GM23338 (cell line): ENCODE results near the gene ARHGEF3. TPM values are rescaled to one million over a fixed set of nuclear protein-coding genes. Genes with fewer than 3 reads are reported as not detected.

Source experiments
- ATAC-seq: fragments of 200-7000 bp; cut with Tn5 transposase; 3 replicates; pipeline ENCODE4 v1.9.1; 2020
- DNase-seq: peaks from one replicate; pipeline ENCODE4 v3.0.0-alpha.2; 2015; ENCODE audit warnings: low spot score
- H2AFZ ChIP-seq: fragments of 200-600 bp; sonication (generic); 2 replicates; pipeline ENCODE4 v1.8.0; 2016; ENCODE audit warnings: antibody characterized with exemption, mild to moderate bottlenecking, moderate library complexity
- H3F3A ChIP-seq: fragments of 200-600 bp; sonication (generic); replicated peaks from 2 replicates; pipeline ENCODE4 v1.8.0; 2017; ENCODE audit warnings: antibody characterized with exemption, mixed run types, low read depth
- H3K27ac ChIP-seq: fragments of 200-600 bp; sonication (generic); 2 replicates; pipeline ENCODE4 v1.6.1; 2016; ENCODE audit warnings: low read depth
- H3K27me3 ChIP-seq: fragments of 200-600 bp; sonication (generic); 2 replicates; pipeline ENCODE4 v1.8.0; 2016; ENCODE audit warnings: mild to moderate bottlenecking, mixed run types, moderate library complexity; ENCODE audit not compliant: insufficient read depth
- H3K36me3 ChIP-seq: fragments of 200-600 bp; sonication (generic); 2 replicates; pipeline ENCODE4 v1.8.0; 2016; ENCODE audit warnings: mild to moderate bottlenecking; ENCODE audit not compliant: insufficient read depth
- H3K4me1 ChIP-seq: fragments of 200-600 bp; sonication (generic); 2 replicates; pipeline ENCODE4 v1.8.0; 2016; ENCODE audit warnings: mild to moderate bottlenecking, moderate library complexity; ENCODE audit not compliant: insufficient read depth
- H3K4me2 ChIP-seq: fragments of 200-600 bp; sonication (generic); 2 replicates; pipeline ENCODE4 v1.7.1; 2017; ENCODE audit warnings: mixed run types
- H3K4me3 ChIP-seq: fragments of 200-600 bp; sonication (generic); 2 replicates; pipeline ENCODE4 v1.6.1; 2016; ENCODE audit warnings: mixed run types
- H3K79me2 ChIP-seq: fragments of 200-600 bp; sonication (generic); replicated peaks from 2 replicates; pipeline ENCODE4 v1.8.0; 2017; ENCODE audit warnings: mild to moderate bottlenecking; ENCODE audit not compliant: insufficient read depth
- H3K9me2 ChIP-seq: fragments of 200-600 bp; sonication (generic); 2 replicates; pipeline ENCODE4 v1.8.0; 2017; ENCODE audit not compliant: insufficient read depth
- H4K20me1 ChIP-seq: fragments of 200-600 bp; sonication (generic); replicated peaks from 2 replicates; pipeline ENCODE4 v1.8.0; 2017; ENCODE audit warnings: mild to moderate bottlenecking; ENCODE audit not compliant: insufficient read depth
- H3K27ac Mint-ChIP-seq: 2 replicates; pipeline ENCODE4 v1.8.0; 2020; ENCODE audit warnings: inconsistent platforms, mild to moderate bottlenecking, moderate library complexity, mixed read lengths
- H3K27me3 Mint-ChIP-seq: 3 replicates; pipeline ENCODE4 v1.8.0; 2022; ENCODE audit warnings: low read depth, mild to moderate bottlenecking, moderate library complexity, mixed read lengths, inconsistent platforms; ENCODE audit not compliant: insufficient read depth, poor library complexity
- H3K36me3 Mint-ChIP-seq: 3 replicates; pipeline ENCODE4 v1.8.0; 2021; ENCODE audit warnings: low read depth, mild to moderate bottlenecking, inconsistent platforms, moderate library complexity, mixed read lengths
- H3K4me1 Mint-ChIP-seq: 3 replicates; pipeline ENCODE4 v1.8.0; 2020; ENCODE audit warnings: mild to moderate bottlenecking, inconsistent platforms, mixed read lengths
- H3K4me3 Mint-ChIP-seq: 3 replicates; pipeline ENCODE4 v1.8.0; 2021; ENCODE audit warnings: moderate library complexity, mild to moderate bottlenecking, inconsistent platforms, mixed read lengths
- H3K9me3 Mint-ChIP-seq: 3 replicates; pipeline ENCODE4 v1.8.0; 2020; ENCODE audit warnings: moderate library complexity, mild to moderate bottlenecking, inconsistent platforms, mixed read lengths
- CREB1 ChIP-seq: fragments of 250-450 bp; sonication (Bioruptor Pico); IDR thresholded peaks from 2 replicates; pipeline ENCODE4 v1.5.0; 2020; ENCODE audit warnings: low read depth, mild to moderate bottlenecking, moderate library complexity
- EZH2 ChIP-seq: fragments of 200-600 bp; sonication (generic); IDR thresholded peaks from one replicate; pipeline ENCODE4 v1.8.0; 2017; ENCODE audit warnings: antibody characterized with exemption, mild to moderate bottlenecking, low read depth; ENCODE audit not compliant: unreplicated experiment
- EZH2phosphoT487 ChIP-seq: fragments of 200-600 bp; sonication (generic); IDR thresholded peaks from one replicate; pipeline ENCODE4 v1.8.1; 2018; ENCODE audit warnings: antibody characterized with exemption; ENCODE audit not compliant: unreplicated experiment
- JUNB ChIP-seq: IDR thresholded peaks from one replicate; pipeline ENCODE4 v1.6.1; 2016; ENCODE audit warnings: antibody characterized with exemption; ENCODE audit not compliant: unreplicated experiment
- NANOG ChIP-seq: IDR thresholded peaks from 2 replicates; pipeline ENCODE4 v1.6.1; 2016; ENCODE audit warnings: antibody characterized with exemption, borderline replicate concordance
- POLR2AphosphoS5 ChIP-seq: IDR thresholded peaks from 2 replicates; pipeline ENCODE4 v1.6.1; 2016; ENCODE audit warnings: antibody characterized with exemption, low read depth
- STAT1 ChIP-seq: IDR thresholded peaks from one replicate; pipeline ENCODE4 v1.6.1; 2016; ENCODE audit warnings: antibody characterized with exemption; ENCODE audit not compliant: unreplicated experiment
- ZNF114 ChIP-seq: fragments of 250-450 bp; sonication (Bioruptor Pico); IDR thresholded peaks from 2 replicates; pipeline ENCODE4 v1.5.0; 2020; ENCODE audit warnings: mild to moderate bottlenecking, moderate library complexity
- ZNF331 ChIP-seq: fragments of 250-450 bp; sonication (Bioruptor Pico); IDR thresholded peaks from 2 replicates; pipeline ENCODE4 v1.5.0; 2020; ENCODE audit warnings: low read depth, mild to moderate bottlenecking, moderate library complexity
- polyA plus RNA-seq: library from polyadenylated mRNA; unstranded; fragments of >200 nt; fragmentation: Nextera tagmentation; extraction: Ambion mirVana; gene quantifications from 2 replicates; pipeline ENCODE4 v1.2.1, GENCODE V29; 2016
- total RNA-seq: library from RNA; depleted of rRNA; stranded (reverse); fragments of >200 nt; shearing (Covaris generic); gene quantifications from 2 replicates; pipeline ENCODE4 v1.2.3, GENCODE V29; 2014
- TF ChIP-seq, protein P1 (sequence below), 2 experiments: fragments of 200-600 bp in 1 of 2; sonication (generic) in 1 of 2; conservative IDR thresholded peaks; 2 replicates each; pipeline versions ENCODE4 v1.5.1 to v1.6.1; 2016 to 2017; ENCODE audit warnings: antibody characterized with exemption in 2 of 2, low read depth in 2 of 2, mild to moderate bottlenecking in 2 of 2, moderate library complexity in 1 of 2
- TF ChIP-seq, protein P2 (sequence below): IDR thresholded peaks from 2 replicates; pipeline ENCODE4 v1.6.1; 2016; ENCODE audit warnings: antibody characterized with exemption
- TF ChIP-seq, protein P3 (sequence below): IDR thresholded peaks from one replicate; pipeline ENCODE4 v1.6.1; 2018; ENCODE audit warnings: antibody characterized with exemption; ENCODE audit not compliant: unreplicated experiment
- TF ChIP-seq, protein P4 (sequence below): fragments of 250-450 bp; sonication (Bioruptor Pico); IDR thresholded peaks from 2 replicates; pipeline ENCODE4 v1.5.0; 2020; ENCODE audit warnings: mild to moderate bottlenecking, moderate library complexity

The ARHGEF3 gene
- total and polyA plus RNA-seq, 2 experiments from 2014 or later: 5.0 to 5.1 TPM

DNA sequence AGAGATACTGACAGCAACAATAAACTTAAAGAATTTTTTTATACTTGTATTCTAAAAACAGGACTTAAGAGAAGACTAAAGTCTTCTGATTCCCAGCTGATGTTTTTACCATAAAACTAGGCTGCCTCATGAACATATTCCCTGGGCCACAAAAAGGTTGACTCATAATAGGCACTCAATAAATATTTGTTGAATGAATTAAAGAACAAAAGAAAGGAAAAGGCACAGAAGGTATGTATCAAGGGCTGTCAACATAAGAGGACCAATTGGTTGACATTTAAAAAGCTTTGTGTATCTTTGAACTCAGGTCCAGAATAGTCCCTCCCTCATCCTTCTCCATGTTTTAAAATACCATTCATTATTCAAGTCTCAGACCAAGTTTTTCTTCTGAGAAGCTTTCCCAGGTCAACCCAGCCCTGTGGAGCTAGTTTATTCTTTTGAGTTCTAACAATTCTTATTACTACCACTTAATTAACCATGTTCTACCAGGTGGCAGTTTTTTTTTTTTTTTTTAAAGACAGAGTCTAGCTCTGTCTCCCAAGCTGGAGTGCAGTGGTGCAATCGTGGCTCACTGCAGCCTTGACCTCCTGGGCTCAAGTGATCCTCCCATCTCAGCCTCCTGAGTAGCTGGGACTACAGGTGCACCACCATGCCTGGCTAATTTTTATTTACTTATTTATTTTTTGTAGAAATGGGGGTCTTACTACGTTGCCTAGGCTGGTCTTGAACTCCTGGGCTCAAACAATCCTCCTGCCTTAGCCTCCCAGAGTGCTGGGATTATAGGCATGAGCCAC lies 17.5 kb upstream of the ARHGEF3 start:
- Histone ChIP-seq H3F3A (no peaks in the 10 kb centered on the region), H3K79me2 (no peaks in the 10 kb centered on the region), H2AFZ (no peak overlapping the region), H3K4me3 (no peak overlapping the region), H3K9me2 (no peaks in the 10 kb centered on the region), H3K4me1 (peaks cover 15% of the 10 kb centered on the region), H3K27ac (no peak overlapping the region), H3K4me2 (no peak overlapping the region), H4K20me1 (no peaks in the 10 kb centered on the region), H3K27me3 (no peaks in the 10 kb centered on the region), H3K36me3 (no peaks in the 10 kb centered on the region)
- no peak for ATAC-seq
- no peak for TF ChIP-seq STAT1
- TF ChIP-seq NANOG: no peak
- no peak for TF ChIP-seq CREB1
- no peak for TF ChIP-seq EZH2
- TF ChIP-seq EZH2phosphoT487: no peak
- TF ChIP-seq, protein P1, sequence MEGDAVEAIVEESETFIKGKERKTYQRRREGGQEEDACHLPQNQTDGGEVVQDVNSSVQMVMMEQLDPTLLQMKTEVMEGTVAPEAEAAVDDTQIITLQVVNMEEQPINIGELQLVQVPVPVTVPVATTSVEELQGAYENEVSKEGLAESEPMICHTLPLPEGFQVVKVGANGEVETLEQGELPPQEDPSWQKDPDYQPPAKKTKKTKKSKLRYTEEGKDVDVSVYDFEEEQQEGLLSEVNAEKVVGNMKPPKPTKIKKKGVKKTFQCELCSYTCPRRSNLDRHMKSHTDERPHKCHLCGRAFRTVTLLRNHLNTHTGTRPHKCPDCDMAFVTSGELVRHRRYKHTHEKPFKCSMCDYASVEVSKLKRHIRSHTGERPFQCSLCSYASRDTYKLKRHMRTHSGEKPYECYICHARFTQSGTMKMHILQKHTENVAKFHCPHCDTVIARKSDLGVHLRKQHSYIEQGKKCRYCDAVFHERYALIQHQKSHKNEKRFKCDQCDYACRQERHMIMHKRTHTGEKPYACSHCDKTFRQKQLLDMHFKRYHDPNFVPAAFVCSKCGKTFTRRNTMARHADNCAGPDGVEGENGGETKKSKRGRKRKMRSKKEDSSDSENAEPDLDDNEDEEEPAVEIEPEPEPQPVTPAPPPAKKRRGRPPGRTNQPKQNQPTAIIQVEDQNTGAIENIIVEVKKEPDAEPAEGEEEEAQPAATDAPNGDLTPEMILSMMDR (conservative IDR thresholded peaks at IDR 0.05; ENCODE audit: low read depth in 2 of 2): no peak
- TF ChIP-seq, protein P2, sequence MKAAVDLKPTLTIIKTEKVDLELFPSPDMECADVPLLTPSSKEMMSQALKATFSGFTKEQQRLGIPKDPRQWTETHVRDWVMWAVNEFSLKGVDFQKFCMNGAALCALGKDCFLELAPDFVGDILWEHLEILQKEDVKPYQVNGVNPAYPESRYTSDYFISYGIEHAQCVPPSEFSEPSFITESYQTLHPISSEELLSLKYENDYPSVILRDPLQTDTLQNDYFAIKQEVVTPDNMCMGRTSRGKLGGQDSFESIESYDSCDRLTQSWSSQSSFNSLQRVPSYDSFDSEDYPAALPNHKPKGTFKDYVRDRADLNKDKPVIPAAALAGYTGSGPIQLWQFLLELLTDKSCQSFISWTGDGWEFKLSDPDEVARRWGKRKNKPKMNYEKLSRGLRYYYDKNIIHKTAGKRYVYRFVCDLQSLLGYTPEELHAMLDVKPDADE: no peak
- no peak for TF ChIP-seq ZNF331 (CRISPR knock-in tag)
- TF ChIP-seq, protein P3, sequence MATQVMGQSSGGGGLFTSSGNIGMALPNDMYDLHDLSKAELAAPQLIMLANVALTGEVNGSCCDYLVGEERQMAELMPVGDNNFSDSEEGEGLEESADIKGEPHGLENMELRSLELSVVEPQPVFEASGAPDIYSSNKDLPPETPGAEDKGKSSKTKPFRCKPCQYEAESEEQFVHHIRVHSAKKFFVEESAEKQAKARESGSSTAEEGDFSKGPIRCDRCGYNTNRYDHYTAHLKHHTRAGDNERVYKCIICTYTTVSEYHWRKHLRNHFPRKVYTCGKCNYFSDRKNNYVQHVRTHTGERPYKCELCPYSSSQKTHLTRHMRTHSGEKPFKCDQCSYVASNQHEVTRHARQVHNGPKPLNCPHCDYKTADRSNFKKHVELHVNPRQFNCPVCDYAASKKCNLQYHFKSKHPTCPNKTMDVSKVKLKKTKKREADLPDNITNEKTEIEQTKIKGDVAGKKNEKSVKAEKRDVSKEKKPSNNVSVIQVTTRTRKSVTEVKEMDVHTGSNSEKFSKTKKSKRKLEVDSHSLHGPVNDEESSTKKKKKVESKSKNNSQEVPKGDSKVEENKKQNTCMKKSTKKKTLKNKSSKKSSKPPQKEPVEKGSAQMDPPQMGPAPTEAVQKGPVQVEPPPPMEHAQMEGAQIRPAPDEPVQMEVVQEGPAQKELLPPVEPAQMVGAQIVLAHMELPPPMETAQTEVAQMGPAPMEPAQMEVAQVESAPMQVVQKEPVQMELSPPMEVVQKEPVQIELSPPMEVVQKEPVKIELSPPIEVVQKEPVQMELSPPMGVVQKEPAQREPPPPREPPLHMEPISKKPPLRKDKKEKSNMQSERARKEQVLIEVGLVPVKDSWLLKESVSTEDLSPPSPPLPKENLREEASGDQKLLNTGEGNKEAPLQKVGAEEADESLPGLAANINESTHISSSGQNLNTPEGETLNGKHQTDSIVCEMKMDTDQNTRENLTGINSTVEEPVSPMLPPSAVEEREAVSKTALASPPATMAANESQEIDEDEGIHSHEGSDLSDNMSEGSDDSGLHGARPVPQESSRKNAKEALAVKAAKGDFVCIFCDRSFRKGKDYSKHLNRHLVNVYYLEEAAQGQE: no peak
- no peak for TF ChIP-seq JUNB
- no peak for TF ChIP-seq ZNF114 (CRISPR knock-in tag)
- TF ChIP-seq, protein P4, sequence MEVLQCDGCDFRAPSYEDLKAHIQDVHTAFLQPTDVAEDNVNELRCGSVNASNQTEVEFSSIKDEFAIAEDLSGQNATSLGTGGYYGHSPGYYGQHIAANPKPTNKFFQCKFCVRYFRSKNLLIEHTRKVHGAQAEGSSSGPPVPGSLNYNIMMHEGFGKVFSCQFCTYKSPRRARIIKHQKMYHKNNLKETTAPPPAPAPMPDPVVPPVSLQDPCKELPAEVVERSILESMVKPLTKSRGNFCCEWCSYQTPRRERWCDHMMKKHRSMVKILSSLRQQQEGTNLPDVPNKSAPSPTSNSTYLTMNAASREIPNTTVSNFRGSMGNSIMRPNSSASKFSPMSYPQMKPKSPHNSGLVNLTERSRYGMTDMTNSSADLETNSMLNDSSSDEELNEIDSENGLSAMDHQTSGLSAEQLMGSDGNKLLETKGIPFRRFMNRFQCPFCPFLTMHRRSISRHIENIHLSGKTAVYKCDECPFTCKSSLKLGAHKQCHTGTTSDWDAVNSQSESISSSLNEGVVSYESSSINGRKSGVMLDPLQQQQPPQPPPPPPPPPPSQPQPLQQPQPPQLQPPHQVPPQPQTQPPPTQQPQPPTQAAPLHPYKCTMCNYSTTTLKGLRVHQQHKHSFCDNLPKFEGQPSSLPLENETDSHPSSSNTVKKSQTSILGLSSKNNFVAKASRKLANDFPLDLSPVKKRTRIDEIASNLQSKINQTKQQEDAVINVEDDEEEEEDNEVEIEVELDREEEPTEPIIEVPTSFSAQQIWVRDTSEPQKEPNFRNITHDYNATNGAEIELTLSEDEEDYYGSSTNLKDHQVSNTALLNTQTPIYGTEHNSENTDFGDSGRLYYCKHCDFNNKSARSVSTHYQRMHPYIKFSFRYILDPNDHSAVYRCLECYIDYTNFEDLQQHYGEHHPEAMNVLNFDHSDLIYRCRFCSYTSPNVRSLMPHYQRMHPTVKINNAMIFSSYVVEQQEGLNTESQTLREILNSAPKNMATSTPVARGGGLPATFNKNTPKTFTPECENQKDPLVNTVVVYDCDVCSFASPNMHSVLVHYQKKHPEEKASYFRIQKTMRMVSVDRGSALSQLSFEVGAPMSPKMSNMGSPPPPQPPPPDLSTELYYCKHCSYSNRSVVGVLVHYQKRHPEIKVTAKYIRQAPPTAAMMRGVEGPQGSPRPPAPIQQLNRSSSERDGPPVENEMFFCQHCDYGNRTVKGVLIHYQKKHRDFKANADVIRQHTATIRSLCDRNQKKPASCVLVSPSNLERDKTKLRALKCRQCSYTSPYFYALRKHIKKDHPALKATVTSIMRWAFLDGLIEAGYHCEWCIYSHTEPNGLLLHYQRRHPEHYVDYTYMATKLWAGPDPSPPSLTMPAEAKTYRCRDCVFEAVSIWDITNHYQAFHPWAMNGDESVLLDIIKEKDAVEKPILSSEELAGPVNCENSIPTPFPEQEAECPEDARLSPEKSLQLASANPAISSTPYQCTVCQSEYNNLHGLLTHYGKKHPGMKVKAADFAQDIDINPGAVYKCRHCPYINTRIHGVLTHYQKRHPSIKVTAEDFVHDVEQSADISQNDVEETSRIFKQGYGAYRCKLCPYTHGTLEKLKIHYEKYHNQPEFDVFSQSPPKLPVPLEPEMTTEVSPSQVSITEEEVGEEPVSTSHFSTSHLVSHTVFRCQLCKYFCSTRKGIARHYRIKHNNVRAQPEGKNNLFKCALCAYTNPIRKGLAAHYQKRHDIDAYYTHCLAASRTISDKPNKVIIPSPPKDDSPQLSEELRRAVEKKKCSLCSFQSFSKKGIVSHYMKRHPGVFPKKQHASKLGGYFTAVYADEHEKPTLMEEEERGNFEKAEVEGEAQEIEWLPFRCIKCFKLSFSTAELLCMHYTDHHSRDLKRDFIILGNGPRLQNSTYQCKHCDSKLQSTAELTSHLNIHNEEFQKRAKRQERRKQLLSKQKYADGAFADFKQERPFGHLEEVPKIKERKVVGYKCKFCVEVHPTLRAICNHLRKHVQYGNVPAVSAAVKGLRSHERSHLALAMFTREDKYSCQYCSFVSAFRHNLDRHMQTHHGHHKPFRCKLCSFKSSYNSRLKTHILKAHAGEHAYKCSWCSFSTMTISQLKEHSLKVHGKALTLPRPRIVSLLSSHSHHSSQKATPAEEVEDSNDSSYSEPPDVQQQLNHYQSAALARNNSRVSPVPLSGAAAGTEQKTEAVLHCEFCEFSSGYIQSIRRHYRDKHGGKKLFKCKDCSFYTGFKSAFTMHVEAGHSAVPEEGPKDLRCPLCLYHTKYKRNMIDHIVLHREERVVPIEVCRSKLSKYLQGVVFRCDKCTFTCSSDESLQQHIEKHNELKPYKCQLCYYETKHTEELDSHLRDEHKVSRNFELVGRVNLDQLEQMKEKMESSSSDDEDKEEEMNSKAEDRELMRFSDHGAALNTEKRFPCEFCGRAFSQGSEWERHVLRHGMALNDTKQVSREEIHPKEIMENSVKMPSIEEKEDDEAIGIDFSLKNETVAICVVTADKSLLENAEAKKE (CRISPR knock-in tag): no peak
- no peak for TF ChIP-seq POLR2AphosphoS5
- Mint-ChIP-seq H3K27ac (no peak overlapping the region), H3K36me3 (no peaks in the 10 kb centered on the region), H3K9me3 (no peaks in the 10 kb centered on the region), H3K27me3 (peaks cover 1% of the 10 kb centered on the region), H3K4me1 (peaks cover 22% of the 10 kb centered on the region), H3K4me3 (no peak overlapping the region)
- no peak for DNase-seq
